PFSK-1 (cell line): Measurements from ENCODE around the gene ULK4.

Source experiments
- FOXP2 ChIP-seq: optimal IDR thresholded peaks from 2 replicates; pipeline ENCODE3; 2011; ENCODE audit warnings: borderline replicate concordance, control low read depth, inconsistent platforms; ENCODE audit not compliant: insufficient read depth; ENCODE audit errors: extremely low read length, extremely low read depth
- POLR2AphosphoS5 ChIP-seq: IDR thresholded peaks from 2 replicates; pipeline ENCODE4 v1.6.1; 2012; ENCODE audit warnings: low read depth, mild to moderate bottlenecking, control low read depth, low read length, moderate library complexity
- SIN3A ChIP-seq: IDR thresholded peaks from 2 replicates; pipeline ENCODE4 v1.6.1; 2012; ENCODE audit warnings: mild to moderate bottlenecking, low read length, moderate library complexity, borderline replicate concordance; ENCODE audit not compliant: insufficient read depth
- TAF1 ChIP-seq: IDR thresholded peaks from 2 replicates; pipeline ENCODE4 v1.6.1; 2012; ENCODE audit warnings: low read length, control low read depth, borderline replicate concordance; ENCODE audit not compliant: insufficient read depth
- TF ChIP-seq, protein P1 (sequence below), 2 experiments: IDR thresholded peaks; 2 replicates each; pipeline versions ENCODE4 v1.6.1 to v1.8.0; 2011 to 2012; ENCODE audit warnings: low read depth in 2 of 2, low read length in 2 of 2, control low read depth in 1 of 2, inconsistent platforms in 1 of 2, mild to moderate bottlenecking in 1 of 2, moderate library complexity in 1 of 2; ENCODE audit not compliant: insufficient read depth in 1 of 2

Gene ULK4

DNA sequence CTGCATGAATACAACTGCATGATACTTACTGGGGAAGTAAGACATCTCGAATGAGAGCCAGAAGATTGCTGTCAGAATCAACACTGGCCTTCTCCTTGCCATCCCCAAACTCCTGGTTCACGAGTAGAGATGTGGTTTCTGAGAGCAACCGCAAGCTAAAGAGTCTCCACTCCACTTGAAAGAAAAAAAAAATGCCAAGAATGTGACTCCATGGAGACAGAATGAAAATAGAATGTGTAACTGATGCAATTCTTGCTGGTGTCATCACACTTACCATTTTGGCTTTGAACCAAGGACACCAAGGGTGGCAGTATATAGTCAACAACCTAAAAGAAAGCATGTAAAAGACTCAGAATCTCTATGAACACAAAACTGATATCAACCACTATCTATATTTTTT lies 280.4 kb downstream of the ULK4 start:
- TF ChIP-seq POLR2AphosphoS5 (no peak), TAF1 (no peak), FOXP2 (no peak), SIN3A (no peak)
- TF ChIP-seq, protein P1, sequence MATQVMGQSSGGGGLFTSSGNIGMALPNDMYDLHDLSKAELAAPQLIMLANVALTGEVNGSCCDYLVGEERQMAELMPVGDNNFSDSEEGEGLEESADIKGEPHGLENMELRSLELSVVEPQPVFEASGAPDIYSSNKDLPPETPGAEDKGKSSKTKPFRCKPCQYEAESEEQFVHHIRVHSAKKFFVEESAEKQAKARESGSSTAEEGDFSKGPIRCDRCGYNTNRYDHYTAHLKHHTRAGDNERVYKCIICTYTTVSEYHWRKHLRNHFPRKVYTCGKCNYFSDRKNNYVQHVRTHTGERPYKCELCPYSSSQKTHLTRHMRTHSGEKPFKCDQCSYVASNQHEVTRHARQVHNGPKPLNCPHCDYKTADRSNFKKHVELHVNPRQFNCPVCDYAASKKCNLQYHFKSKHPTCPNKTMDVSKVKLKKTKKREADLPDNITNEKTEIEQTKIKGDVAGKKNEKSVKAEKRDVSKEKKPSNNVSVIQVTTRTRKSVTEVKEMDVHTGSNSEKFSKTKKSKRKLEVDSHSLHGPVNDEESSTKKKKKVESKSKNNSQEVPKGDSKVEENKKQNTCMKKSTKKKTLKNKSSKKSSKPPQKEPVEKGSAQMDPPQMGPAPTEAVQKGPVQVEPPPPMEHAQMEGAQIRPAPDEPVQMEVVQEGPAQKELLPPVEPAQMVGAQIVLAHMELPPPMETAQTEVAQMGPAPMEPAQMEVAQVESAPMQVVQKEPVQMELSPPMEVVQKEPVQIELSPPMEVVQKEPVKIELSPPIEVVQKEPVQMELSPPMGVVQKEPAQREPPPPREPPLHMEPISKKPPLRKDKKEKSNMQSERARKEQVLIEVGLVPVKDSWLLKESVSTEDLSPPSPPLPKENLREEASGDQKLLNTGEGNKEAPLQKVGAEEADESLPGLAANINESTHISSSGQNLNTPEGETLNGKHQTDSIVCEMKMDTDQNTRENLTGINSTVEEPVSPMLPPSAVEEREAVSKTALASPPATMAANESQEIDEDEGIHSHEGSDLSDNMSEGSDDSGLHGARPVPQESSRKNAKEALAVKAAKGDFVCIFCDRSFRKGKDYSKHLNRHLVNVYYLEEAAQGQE (IDR thresholded peaks at IDR 0.05; ENCODE audit: insufficient read depth in 1 of 2, low read depth in 2 of 2, low read length in 2 of 2): no peak

DNA sequence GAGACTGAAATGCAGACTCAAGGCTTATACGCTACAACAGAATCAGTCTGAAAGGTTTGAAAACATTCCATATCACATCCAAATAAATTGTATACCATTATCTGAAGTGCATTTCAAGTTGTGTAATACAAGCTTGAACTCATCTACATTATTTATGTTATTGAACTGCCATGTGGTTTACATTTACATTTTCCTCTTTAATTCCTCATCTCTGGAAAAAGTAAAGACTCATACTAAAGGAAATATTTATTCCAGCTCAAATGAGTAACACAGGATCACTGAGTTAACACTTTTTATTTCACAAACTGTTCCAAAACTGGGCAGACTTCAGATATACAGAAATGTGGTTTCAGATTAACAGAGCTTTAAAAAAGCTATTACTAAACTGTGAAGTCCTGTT lies 282.5 kb downstream of the ULK4 start:
- TF ChIP-seq FOXP2 (no peak), TAF1 (no peak), SIN3A (no peak), POLR2AphosphoS5 (no peak)
- TF ChIP-seq, protein P1 (IDR thresholded peaks at IDR 0.05; ENCODE audit: insufficient read depth in 1 of 2, low read depth in 2 of 2, low read length in 2 of 2): no peak

DNA sequence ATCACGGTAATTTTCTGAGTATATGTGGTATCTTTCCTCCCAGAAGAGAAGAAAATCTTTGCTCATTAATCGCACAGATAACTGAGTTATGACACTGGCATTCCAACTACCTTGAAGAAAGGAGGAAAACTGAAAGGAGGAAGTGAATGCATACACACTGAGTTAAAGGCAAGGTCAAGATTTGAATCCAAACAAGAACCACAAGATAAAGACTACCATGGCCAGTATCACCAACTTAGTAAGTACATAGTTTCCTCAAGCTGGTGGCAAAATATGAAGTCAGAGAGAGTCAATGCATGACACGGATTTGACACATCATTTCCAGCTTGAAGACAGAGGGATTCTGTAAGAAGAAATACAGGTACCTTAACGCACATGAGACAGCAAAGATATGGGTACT lies 287.5 kb downstream of the ULK4 start:
- TF ChIP-seq SIN3A: no peak
- TF ChIP-seq POLR2AphosphoS5: no peak
- TF ChIP-seq FOXP2: no peak
- TF ChIP-seq, protein P1 (IDR thresholded peaks at IDR 0.05; ENCODE audit: insufficient read depth in 1 of 2, low read depth in 2 of 2, low read length in 2 of 2): no peak
- TF ChIP-seq TAF1: no peak

DNA sequence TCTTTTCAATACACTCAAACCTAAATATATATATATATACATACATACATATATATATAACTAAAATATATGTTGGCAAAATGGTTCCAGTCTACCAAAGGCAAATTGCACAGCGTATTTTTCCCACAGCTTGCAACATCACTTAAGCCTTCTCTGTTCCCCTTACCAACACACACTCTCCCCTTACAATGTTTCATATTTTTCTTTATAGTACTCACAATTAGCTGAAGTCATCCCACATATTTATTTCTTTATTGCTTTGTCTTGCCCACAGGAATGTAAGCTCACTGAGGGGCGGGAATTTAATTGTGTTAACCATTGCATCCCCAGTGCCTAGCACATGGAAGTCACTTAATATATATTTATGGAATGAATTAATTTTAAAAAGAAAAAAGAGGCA lies 288.3 kb downstream of the ULK4 start:
- no peak for TF ChIP-seq FOXP2
- no peak for TF ChIP-seq TAF1
- TF ChIP-seq, protein P1 (IDR thresholded peaks at IDR 0.05; ENCODE audit: insufficient read depth in 1 of 2, low read depth in 2 of 2, low read length in 2 of 2): no peak
- TF ChIP-seq POLR2AphosphoS5: no peak

DNA sequence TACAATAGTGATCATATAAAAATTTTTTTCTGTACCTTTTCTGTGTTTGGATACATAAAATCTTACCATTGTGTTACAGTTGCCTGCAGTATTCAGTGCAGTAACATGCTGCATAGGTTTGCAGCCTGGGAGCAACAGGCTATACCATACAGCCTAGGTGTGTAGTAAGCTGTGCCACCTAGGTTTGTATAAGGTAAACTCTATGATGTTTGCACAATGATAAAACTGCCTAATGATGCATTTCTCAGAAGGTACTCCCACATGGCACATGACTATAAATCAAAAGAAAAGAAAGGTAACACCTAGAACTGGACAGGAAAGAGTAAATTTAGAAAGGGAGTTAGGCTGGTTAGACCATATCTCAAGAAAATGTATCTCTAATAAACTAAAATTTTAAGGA lies 293.5 kb downstream of the ULK4 start:
- TF ChIP-seq SIN3A: no peak
- TF ChIP-seq POLR2AphosphoS5: no peak
- TF ChIP-seq, protein P1 (IDR thresholded peaks at IDR 0.05; ENCODE audit: insufficient read depth in 1 of 2, low read depth in 2 of 2, low read length in 2 of 2): no peak
- TF ChIP-seq FOXP2: no peak
- TF ChIP-seq TAF1: no peak
